ENCODE data around the gene PRSS33. TPM values are rescaled to one million over a fixed set of nuclear protein-coding genes. Genes with fewer than 3 reads are reported as not detected.
A peak's percentile ranks its signal among the peaks of the same experiment; 100 is the strongest.

PRSS33 gene
- total RNA-seq, 4 donors from 2014 or later = not detected

DNA sequence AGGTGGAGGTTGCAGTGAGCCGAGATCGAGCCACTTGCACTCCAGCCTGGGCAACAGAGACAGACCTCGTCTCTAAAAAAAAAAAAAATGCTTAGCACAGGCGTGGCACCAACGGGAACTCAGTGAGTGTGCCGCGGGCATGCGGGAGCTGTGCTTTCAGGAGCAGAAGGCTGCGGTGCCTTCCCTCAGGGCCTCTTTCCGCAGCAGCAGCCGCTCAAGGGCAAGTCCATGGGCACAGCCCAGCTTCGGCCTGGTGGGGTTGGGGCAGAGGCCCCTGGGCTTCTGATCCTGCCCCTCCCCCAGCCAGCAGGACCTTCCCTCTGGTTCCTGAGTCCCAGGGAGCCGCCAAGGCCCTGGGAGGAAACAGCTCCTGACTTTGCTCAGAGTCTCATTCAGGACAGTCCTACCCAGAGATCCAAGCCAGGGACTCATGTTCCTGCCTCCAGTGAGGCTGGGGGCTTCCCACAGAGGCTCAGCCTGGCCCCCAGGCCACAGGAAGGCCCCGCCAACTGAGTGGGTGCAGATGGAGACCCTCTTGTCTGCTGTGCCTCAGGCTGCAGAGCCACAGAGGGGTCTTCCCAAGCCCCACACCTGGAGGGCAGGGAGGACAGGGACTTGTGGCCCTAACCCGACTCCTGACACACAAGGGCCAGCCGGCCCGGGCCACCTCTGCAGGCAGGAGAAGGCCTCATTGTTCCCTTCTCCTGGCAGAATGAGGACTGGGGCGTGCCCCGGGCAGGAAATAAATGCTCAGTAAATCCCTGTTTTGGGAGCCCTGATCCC lies 39.4 kb upstream of the PRSS33 start:
- no peak overlapping the region for H3K4me3 ChIP-seq
- no peak overlapping the region for H3K27ac ChIP-seq
- no peaks in the 10 kb centered on the region for H3K36me3 ChIP-seq
- in situ Hi-C loops (cut with MboI; ENCODE audit: low pct_ligation_motif_present in 1 of 4, low pct_unique_long_range_greater_than_20kb in 1 of 4, low sequenced_read_pairs in 3 of 4) = no loop called here
- H3K27me3 ChIP-seq = peaks cover 8% of the 10 kb centered on the region
- no peak for TF ChIP-seq POLR2AphosphoS5 (IDR thresholded peaks at IDR 0.05)
- no peak for TF ChIP-seq POLR2A (IDR thresholded peaks at IDR 0.05)
- TF ChIP-seq EP300 (IDR thresholded peaks at IDR 0.05; ENCODE audit: low read depth) = no peak
- TF ChIP-seq, protein P1, sequence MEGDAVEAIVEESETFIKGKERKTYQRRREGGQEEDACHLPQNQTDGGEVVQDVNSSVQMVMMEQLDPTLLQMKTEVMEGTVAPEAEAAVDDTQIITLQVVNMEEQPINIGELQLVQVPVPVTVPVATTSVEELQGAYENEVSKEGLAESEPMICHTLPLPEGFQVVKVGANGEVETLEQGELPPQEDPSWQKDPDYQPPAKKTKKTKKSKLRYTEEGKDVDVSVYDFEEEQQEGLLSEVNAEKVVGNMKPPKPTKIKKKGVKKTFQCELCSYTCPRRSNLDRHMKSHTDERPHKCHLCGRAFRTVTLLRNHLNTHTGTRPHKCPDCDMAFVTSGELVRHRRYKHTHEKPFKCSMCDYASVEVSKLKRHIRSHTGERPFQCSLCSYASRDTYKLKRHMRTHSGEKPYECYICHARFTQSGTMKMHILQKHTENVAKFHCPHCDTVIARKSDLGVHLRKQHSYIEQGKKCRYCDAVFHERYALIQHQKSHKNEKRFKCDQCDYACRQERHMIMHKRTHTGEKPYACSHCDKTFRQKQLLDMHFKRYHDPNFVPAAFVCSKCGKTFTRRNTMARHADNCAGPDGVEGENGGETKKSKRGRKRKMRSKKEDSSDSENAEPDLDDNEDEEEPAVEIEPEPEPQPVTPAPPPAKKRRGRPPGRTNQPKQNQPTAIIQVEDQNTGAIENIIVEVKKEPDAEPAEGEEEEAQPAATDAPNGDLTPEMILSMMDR (IDR thresholded peaks at IDR 0.05) = no peak
- H3K9me3 ChIP-seq = no peaks in the 10 kb centered on the region
- intact Hi-C loops (cut with DNase I; ENCODE audit: low total_unique reads) = no loop called here
- 61% methylated on average over 16 of the region's 19 CpGs; no CpG with 5 or more reads in 1 of the 2 donors for WGBS, 2 donors (ENCODE audit: low coverage in 1 of 2)
- peaks cover 0 to 15% (median 9%) of the 10 kb centered on the region in 4 donors for H3K4me1 ChIP-seq
- DNase-seq = peak; percentile 8

DNA sequence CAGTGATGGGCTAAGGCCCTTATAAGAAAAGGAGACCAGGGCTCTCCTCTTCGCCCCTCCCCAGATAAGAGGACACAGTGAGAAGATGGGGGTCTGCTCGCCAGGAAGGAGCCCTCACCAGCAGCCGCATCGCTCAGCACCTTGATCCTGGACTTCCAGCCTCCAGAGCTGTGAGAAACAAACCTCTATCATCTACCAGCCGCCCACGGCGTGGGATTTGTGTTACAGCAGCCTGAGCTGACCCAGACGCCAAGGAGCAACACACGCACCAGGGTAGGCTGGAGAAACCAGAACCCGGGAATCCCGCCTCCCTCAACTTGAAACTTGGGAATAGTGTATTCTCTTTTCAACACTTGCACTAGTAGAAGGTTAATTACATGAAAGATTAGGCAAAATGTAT lies 38.5 kb upstream of the PRSS33 start:
- Histone ChIP-seq H3K9me3 (no peaks in the 10 kb centered on the region), H3K27ac (no peak overlapping the region), H3K36me3 (no peaks in the 10 kb centered on the region), H3K27me3 (peaks cover 8% of the 10 kb centered on the region), H3K4me3 (no peak overlapping the region), H3K4me1 (peaks cover 0 to 15% (median 9%) of the 10 kb centered on the region in 4 donors)
- intact Hi-C loops (cut with DNase I; ENCODE audit: low total_unique reads) (no loop called here), in situ Hi-C loops (cut with MboI; ENCODE audit: low pct_ligation_motif_present in 1 of 4, low pct_unique_long_range_greater_than_20kb in 1 of 4, low sequenced_read_pairs in 3 of 4) (no loop called here)
- WGBS, 2 donors (ENCODE audit: low coverage in 1 of 2) = 73% methylated on average over 11 of the region's 11 CpGs; no CpG with 5 or more reads in 1 of the 2 donors
- TF ChIP-seq POLR2A (IDR thresholded peaks at IDR 0.05) = no peak
- TF ChIP-seq, protein P1 (IDR thresholded peaks at IDR 0.05) = no peak
- TF ChIP-seq EP300 (IDR thresholded peaks at IDR 0.05; ENCODE audit: low read depth) = no peak
- TF ChIP-seq POLR2AphosphoS5 (IDR thresholded peaks at IDR 0.05) = no peak
- peak; percentile 6 for DNase-seq

DNA sequence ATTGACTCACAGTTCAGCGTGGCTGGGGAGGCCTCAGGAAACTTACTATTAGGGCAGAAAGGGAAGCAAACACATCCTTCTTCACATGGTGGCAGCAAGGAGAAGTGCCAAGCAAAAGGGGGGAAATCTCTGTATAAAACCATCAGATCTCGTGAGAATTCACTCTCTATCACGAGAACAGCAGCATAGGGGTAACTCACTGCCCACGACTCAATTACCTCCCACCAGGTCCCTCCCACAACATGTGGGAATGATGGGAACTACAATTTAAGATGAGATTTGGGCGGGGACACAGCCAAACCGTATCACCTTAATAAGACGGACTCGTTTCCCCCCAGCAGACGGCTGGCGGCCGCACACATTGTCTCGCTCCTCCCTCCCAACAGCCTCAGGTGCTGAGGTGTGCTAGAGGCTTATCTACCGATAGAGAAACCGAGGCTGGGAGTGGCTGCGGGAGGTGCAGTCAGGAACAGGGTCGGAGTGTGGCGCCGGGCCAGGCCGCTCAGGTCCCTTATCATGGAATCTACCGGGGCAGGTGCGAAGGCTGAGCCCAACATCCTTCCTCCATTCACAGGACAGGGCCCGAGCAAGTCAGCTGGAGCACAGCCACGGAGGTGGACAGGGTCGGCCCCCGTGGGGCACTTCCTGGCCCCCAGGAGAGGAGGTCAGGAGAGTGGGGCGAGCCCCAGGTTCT lies 37.8 kb upstream of the PRSS33 start:
- in situ Hi-C loops (cut with MboI; ENCODE audit: low pct_ligation_motif_present in 1 of 4, low pct_unique_long_range_greater_than_20kb in 1 of 4, low sequenced_read_pairs in 3 of 4) = no loop called here
- H3K36me3 ChIP-seq = no peaks in the 10 kb centered on the region
- H3K4me1 ChIP-seq = peaks cover 0 to 10% (median 7%) of the 10 kb centered on the region in 4 donors
- intact Hi-C loops (cut with DNase I; ENCODE audit: low total_unique reads) = no loop called here
- H3K4me3 ChIP-seq = no peak overlapping the region
- 67 to 82% methylated on average over 1 to 26 of the region's 26 CpGs for WGBS, 2 donors (ENCODE audit: low coverage in 1 of 2)
- H3K9me3 ChIP-seq = no peaks in the 10 kb centered on the region
- TF ChIP-seq POLR2AphosphoS5 (IDR thresholded peaks at IDR 0.05) (no peak), EP300 (IDR thresholded peaks at IDR 0.05; ENCODE audit: low read depth) (no peak), POLR2A (IDR thresholded peaks at IDR 0.05) (no peak)
- TF ChIP-seq, protein P1 (IDR thresholded peaks at IDR 0.05) = no peak
- no peak overlapping the region for H3K27ac ChIP-seq
- DNase-seq = peak; percentile 6
- peaks cover 8% of the 10 kb centered on the region for H3K27me3 ChIP-seq

DNA sequence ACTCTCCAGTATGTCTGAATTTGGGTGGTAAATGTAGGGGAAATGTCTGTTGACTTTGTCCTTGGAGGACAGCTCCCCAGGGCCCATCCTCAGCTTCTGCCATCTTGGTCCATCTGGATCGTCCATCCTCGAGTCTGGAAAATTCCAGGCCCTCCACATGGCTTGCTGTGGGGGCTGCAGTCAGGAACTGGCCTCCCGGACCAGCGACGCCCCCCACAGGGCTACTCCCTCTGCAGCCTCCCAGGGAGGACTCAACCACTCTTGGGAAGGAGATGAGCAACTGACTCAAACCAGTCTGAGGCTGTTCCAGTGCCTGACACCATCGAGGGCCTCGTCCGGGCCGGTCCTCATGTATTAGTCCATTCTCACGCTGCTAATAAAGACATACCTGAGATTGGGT lies 37.3 kb upstream of the PRSS33 start:
- in situ Hi-C loops (cut with MboI; ENCODE audit: low pct_ligation_motif_present in 1 of 4, low pct_unique_long_range_greater_than_20kb in 1 of 4, low sequenced_read_pairs in 3 of 4) = no loop called here

More for the DNA sequence above, 37.3 kb upstream of the PRSS33 start:
- TF ChIP-seq POLR2AphosphoS5 (IDR thresholded peaks at IDR 0.05) = no peak
- no peak for TF ChIP-seq EP300 (IDR thresholded peaks at IDR 0.05; ENCODE audit: low read depth)
- no peak for TF ChIP-seq POLR2A (IDR thresholded peaks at IDR 0.05)
- TF ChIP-seq, protein P1 (IDR thresholded peaks at IDR 0.05) = no peak
- peak; percentile 2 for DNase-seq
- Histone ChIP-seq H3K36me3 (no peaks in the 10 kb centered on the region), H3K4me3 (no peak overlapping the region), H3K27ac (no peak overlapping the region), H3K4me1 (peaks cover 0 to 4% (median 4%) of the 10 kb centered on the region in 4 donors), H3K9me3 (no peaks in the 10 kb centered on the region), H3K27me3 (peaks cover 6% of the 10 kb centered on the region)
- intact Hi-C loops (cut with DNase I; ENCODE audit: low total_unique reads) = loop anchor here (5.0 kb wide), 1 partner anchor 1518 kb away; no protein-coding TSS in a partner anchor
- WGBS, 2 donors (ENCODE audit: low coverage in 1 of 2) = 92% methylated on average over 10 of the region's 10 CpGs; no CpG with 5 or more reads in 1 of the 2 donors
